Non-pigmented ciliary epithelial cell (primary cell): Measurements from ENCODE around the gene MPO.

Experiments used
- DNase-seq: peaks from one replicate; pipeline ENCODE4 v3.0.0-alpha.2; 2010; ENCODE audit warnings: low read depth

Gene MPO

GRCh38 chr17:58320163-58320558 lies 39.4 kb upstream of the MPO start:
- no peak for DNase-seq

- no peak for DNase-seq
Observed at GRCh38 chr17:58319173-58320162, 38.7 kb upstream of the MPO start.

- no peak for DNase-seq
Observed at GRCh38 chr17:58318627-58319172, 38.0 kb upstream of the MPO start.

GRCh38 chr17:58318065-58318481 lies 37.3 kb upstream of the MPO start:
- DNase-seq = no peak

DNA sequence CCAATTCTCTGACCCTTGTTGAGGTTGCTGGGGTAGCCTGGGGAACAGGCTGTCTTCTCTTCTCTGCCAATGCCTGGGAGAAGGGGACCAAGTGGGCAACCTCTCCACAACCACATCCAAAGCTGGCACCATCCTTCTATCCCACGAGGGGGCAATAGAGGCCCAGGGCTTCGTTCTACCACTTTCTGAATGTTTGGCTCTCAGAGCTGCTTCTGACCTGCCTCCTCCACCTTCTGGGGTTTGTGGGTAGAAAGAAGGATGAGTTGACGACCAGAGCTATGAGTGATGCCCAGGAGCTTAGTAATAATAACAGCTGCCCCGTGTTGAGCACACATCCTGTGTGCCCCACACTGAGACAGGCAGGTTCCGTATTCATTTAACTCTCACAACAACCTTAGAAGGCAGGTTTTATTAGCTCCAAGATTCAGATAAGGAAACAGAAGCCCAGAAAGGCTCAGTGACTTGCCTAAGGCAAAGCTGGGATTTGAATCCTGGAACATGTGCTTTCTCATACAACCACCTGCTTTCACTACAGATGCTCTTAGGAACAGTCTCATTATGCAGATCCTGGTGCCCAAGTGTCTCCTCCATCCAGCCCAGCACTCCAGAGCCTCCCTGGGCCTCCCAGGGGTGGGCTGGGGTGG lies 36.8 kb upstream of the MPO start:
- no peak for DNase-seq

- DNase-seq = no peak
Observed at GRCh38 chr17:58316260-58316960, 35.7 kb upstream of the MPO start.

DNA sequence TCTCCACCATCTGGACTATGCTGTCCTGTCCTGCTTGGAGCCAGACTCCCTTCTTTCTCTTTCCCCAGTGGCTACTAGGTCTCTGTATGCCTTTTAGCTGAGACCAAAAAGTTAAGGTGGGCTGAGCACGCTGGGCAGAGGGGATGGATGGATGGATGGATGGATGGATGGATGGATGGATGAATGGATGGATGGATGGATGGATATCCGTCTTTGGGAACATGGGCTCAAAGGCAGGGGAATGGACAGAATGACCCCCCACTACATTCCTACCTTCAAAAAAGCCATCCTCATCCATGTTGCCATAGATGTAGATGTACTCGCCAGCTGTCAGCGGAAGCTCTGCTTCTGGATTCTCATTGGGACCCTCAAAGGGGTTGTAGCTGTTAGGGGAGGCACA lies 35.0 kb upstream of the MPO start:
- DNase-seq = no peak

- DNase-seq = no peak
Observed at GRCh38 chr17:58315281-58315711, 34.6 kb upstream of the MPO start.

- DNase-seq = no peak
Observed at GRCh38 chr17:58314706-58315015, 33.9 kb upstream of the MPO start.

DNA sequence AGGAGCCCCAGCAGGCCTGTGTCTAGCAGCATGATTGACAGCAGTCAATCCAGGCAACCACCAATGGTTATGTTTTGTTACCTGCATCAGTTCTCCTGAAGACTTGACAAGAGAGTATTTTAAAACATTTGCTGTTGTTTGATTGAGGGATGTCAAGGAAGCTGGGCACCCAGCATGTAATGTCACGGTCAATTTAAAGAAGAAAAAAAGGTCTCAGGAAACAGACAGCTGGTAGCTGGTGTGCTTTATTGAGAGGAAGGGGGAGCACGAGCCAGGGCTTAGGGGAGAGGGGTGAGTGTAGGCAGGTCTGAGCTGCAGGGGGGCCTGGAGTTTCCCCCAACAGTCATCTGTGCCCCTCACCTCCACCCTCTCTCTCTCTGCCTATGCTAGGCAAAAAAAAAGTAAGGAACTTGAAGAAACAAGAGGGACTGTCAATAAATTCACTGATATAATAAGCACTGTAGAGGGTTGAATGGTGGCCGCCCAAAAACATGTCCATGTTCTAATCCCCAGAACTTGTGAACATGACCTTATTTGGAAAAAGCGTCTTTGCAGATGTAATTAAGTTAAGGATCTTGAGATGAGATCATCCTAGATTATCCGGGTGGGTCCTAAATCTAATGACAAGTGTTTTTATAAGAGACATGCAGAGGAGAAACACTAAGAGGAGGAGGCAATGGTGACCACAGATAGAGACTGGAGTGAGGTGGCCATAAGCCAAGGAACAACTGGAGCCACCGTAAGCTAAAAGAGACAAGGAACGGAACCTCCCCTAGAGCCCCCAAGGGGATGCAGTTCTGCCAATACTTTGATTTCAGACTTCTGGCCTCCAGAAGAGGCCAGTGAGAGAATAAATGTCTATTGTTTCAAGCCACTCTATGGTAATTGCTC lies 33.3 kb upstream of the MPO start:
- no peak for DNase-seq

- DNase-seq = no peak
Observed at GRCh38 chr17:58312829-58313228, 32.1 kb upstream of the MPO start.

GRCh38 chr17:58312021-58312630 lies 31.4 kb upstream of the MPO start:
- DNase-seq = no peak

DNA sequence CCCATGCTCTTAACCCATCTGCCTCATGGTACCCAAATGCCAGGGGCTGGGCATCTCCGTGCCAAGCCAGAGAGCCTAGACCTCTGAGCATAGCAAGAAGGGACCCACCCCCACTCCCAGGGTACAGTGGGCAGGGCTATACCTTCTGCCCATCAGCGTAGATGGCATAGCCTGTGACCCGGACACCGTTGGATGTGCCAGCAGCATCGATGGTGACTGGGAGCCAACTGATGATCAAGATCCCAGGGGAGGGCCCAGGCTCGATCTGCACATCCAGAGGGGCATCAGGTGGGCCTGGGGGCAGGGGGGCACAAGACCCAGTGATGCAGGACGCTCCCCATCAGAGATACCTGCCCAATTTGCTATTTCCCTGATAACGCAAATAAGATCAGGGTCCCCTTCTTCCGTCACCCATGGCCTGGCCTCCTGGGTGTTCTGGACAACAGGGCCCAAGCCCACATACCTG lies 30.7 kb upstream of the MPO start:
- DNase-seq = no peak

- no peak for DNase-seq
Observed at GRCh38 chr17:58310511-58311428, 30.0 kb upstream of the MPO start.

DNA sequence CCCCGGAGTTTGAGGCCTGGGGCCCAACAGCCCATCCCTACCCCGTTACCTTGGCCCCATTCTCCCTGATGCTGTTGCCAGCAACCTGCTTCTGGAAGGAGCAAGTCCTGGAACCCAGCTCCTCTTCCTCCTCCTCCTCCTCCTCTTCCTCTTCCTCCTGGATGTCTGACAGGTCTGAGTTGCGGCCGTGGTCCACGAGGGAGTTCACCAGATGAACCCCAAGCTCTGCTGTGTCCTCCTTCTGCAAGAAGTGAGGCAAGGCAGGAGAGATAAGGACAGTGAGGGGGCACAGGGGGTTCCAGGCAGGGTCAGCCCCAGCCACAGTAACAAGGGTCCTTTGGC lies 29.2 kb upstream of the MPO start:
- no peak for DNase-seq

DNA sequence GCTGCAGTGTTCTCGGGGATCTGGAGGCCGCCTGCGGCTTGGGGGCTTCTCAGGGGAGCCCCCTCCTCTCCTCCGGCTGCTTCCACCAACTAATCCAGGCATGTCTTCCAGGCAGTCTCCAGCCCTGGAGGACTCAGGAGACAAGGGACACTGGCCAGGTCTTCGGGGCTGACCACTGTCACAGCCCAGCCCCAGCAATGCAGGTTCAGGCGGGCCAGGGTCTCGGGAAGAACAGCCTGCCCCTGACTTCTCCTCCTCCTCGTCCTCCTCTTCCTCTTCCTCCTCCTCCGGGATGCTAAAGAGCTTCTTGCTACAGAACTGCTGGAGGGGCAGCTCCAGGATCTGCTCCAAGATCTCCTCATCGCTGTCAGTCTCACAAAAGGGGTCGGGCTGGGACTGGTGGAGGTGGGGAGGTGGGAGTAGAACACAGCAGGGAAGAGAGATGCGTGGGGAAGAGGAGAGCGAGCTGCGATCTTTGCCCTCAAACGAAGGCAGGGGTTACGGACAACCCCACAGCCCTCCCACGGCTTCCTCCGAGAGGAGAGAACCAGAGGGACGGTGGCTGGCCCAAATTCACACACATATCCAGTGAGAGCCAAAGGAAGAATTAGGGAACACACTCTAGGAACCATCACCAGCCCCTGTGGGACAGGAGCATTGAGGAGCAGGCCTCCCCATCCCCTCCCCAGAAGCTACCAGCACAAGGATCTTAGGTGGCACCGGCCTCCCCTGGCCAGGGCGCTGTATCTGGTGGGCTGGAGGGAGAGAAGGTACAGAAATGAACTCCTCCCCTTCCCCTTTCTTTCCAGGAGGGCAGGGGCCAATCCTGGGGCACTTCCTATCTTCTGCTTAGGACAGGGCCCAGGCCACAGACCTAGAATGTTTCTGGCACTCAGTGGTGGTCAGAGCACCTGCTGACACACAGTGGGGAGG lies 28.5 kb upstream of the MPO start:
- no peak for DNase-seq

GRCh38 chr17:58308173-58308984 lies 27.6 kb upstream of the MPO start:
- no peak for DNase-seq
